Measurements from ENCODE around the gene MYO5A. TPM values are rescaled to one million over a fixed set of nuclear protein-coding genes. Genes with fewer than 3 reads are reported as not detected.
"Not testable (repeated sequence)": the region's sequence is repeated elsewhere in the genome, so short reads cannot be mapped to it uniquely, and the experiment has no call there.

Gene MYO5A
- total RNA-seq, 1 experiment from 2014 or later, result 9.9 TPM

DNA sequence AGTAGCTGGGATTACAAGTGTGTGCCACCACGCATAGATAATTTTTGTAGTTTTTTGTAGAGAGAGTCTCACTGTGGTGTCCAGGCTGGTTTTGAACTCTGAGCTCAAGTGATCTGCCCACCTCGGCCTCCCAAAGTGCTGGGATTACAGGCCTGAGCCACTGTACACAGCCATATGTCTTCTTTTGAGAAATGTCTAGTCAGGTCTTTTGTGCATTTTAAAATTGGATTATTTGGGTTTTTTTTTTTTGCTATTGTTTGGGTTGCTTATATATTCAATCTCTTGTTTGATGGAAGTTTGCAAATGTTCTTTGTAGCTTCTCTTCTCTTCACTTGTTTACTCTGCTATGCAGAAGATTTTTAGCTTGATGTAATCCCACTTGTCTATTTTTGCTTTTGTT lies 46.4 kb upstream of the MYO5A start:
- Mint-ChIP-seq H3K27ac (ENCODE audit: unreplicated experiment) (no peak overlapping the region), H3K27me3 (ENCODE audit: insufficient read depth, unreplicated experiment) (no peaks in the 10 kb centered on the region), H3K36me3 (ENCODE audit: insufficient read depth, unreplicated experiment) (no peaks in the 10 kb centered on the region), H3K9me3 (ENCODE audit: unreplicated experiment) (peaks cover 10% of the 10 kb centered on the region), H3K4me3 (ENCODE audit: unreplicated experiment) (no peak overlapping the region), H3K4me1 (ENCODE audit: low read depth, unreplicated experiment) (no peaks in the 10 kb centered on the region)
- Histone ChIP-seq H3K36me3 (ENCODE audit: control insufficient read depth, insufficient read depth, low read length) (no peaks in the 10 kb centered on the region), H3K27me3 (replicated peaks; ENCODE audit: control insufficient read depth, insufficient read depth, low read length) (no peaks in the 10 kb centered on the region), H3K4me3 (ENCODE audit: low read depth, low read length) (no peak overlapping the region), H3K4me1 (no peaks in the 10 kb centered on the region), H3K9me3 (no peaks in the 10 kb centered on the region)
- DNase-seq, result no peak
- POLR2A ChIA-PET, result no interaction called here
- CTCF ChIA-PET, result no interaction called here
- BruUV-seq (replicated peaks), result no TSS peak
- TF ChIP-seq, protein P1, sequence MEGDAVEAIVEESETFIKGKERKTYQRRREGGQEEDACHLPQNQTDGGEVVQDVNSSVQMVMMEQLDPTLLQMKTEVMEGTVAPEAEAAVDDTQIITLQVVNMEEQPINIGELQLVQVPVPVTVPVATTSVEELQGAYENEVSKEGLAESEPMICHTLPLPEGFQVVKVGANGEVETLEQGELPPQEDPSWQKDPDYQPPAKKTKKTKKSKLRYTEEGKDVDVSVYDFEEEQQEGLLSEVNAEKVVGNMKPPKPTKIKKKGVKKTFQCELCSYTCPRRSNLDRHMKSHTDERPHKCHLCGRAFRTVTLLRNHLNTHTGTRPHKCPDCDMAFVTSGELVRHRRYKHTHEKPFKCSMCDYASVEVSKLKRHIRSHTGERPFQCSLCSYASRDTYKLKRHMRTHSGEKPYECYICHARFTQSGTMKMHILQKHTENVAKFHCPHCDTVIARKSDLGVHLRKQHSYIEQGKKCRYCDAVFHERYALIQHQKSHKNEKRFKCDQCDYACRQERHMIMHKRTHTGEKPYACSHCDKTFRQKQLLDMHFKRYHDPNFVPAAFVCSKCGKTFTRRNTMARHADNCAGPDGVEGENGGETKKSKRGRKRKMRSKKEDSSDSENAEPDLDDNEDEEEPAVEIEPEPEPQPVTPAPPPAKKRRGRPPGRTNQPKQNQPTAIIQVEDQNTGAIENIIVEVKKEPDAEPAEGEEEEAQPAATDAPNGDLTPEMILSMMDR (IDR thresholded peaks at IDR 0.05; ENCODE audit: insufficient read depth in 1 of 2, low read depth in 1 of 2, low read length in 1 of 2, severe bottlenecking in 1 of 2, unreplicated experiment in 1 of 2), result no peak
- intact Hi-C loops (cut with micrococcal nuclease; ENCODE audit: unreplicated experiment), result no loop called here

DNA sequence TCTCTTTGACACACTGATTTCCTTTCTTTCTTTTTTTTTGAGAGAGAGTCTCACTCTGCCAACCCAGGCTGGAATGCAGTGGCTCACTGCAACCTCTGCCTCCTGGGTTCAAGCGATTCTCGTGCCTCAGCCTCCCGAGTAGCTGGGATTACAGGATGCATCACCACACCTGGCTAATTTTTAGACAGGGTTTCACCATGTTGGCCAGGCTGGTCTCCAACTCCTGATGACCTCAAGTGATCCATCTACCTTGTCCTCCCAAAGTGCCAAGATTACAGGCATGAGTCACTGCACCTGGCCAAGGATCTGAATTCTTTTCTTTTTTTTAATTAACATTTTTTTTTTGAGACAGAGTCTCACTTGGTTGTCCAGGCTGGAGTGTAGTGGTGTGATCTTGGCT lies 45.9 kb upstream of the MYO5A start:
- BruUV-seq (replicated peaks); POLR2A ChIA-PET; H3K4me1 ChIP-seq; H3K27ac Mint-ChIP-seq (ENCODE audit: unreplicated experiment); H3K36me3 ChIP-seq (ENCODE audit: control insufficient read depth, insufficient read depth, low read length); H3K9me3 ChIP-seq; intact Hi-C loops (cut with micrococcal nuclease; ENCODE audit: unreplicated experiment); H3K4me1 Mint-ChIP-seq (ENCODE audit: low read depth, unreplicated experiment); DNase-seq; H3K4me3 Mint-ChIP-seq (ENCODE audit: unreplicated experiment); H3K4me3 ChIP-seq (ENCODE audit: low read depth, low read length); CTCF ChIA-PET; H3K36me3 Mint-ChIP-seq (ENCODE audit: insufficient read depth, unreplicated experiment); H3K27me3 Mint-ChIP-seq (ENCODE audit: insufficient read depth, unreplicated experiment); H3K27me3 ChIP-seq (replicated peaks; ENCODE audit: control insufficient read depth, insufficient read depth, low read length): not testable (repeated sequence)
- H3K9me3 Mint-ChIP-seq (ENCODE audit: unreplicated experiment), result peaks cover 10% of the 10 kb centered on the region

DNA sequence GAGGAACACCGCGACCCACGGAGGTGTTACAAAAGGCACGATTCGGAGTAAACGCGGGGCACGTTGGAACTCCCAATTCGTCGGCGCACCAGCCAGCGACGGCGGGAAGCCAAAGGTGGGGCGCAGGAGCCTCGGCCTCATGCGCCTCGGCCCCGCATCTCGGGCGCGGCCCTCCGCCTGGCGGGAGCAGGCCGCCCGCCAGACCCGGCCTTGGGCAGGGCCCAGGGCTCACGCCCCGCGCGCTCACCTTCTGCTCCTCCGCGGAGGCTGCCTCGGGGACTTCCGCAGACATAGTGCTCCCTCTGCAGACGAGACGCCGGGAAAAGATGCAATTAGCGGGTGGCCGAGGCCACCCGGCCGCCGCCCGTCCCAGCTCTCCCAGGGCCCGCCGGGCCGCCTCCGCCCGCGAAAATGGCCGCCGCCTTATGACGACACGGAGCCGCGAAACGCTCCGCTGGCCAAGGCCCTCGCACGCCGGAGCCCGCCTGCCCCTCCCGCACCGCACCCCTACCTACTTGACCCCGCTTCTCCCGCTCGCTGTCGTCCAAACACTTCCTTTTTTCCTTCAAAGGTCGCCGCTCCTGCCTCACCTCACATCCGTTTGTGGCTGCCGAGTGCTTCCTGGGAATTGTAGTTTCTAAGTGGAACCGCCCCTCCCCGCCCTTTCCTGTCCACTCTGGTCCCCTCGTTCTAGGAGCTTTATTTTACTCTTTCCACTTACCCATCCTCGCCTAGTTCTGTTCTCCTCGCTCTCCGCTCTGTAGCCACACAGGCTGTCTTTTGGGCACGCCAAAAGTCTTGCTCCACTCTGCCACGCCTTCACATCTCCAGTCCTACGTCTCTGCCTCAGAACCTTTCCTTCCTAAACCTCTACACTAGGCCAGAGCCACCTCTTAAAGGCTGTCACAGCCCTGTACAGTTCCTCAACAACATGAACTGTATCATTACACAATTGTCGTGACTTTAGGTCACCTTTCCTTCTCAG lies 40.2 kb upstream of the MYO5A start, which contains the start of gene ARPP19:
ARPP19 (minus strand) TSS at position 430 of the 985 bp plus-strand sequence; CDS start at position 292, 138 bp downstream.
- POLR2A ChIA-PET, result no interaction called here
- intact Hi-C loops (cut with micrococcal nuclease; ENCODE audit: unreplicated experiment), result loop anchor here (1.0 to 5.0 kb wide), 5 partner anchors 40 to 312 kb away; no protein-coding TSS in a partner anchor

More for the DNA sequence above, 40.2 kb upstream of the MYO5A start, which contains the start of gene ARPP19:
- H3K4me1 Mint-ChIP-seq (ENCODE audit: low read depth, unreplicated experiment), result peaks cover 7% of the 10 kb centered on the region
- no peaks in the 10 kb centered on the region; the same call in 1 of the 2 replicates for H3K4me1 ChIP-seq
- no peaks in the 10 kb centered on the region for H3K36me3 ChIP-seq (ENCODE audit: control insufficient read depth, insufficient read depth, low read length)
- CTCF ChIA-PET, result interaction anchor here (0.6 kb wide), 2 partner anchors 111 to 151 kb away, joined by 3 to 7 read pairs; partner anchors contain the start of gene ATOSA
- TSS peak; percentile 24 for BruUV-seq (replicated peaks)
- peak within 1 kb of the TSS; percentile 56 for H3K4me3 ChIP-seq (ENCODE audit: low read depth, low read length)
- no peaks in the 10 kb centered on the region for H3K27me3 Mint-ChIP-seq (ENCODE audit: insufficient read depth, unreplicated experiment)
- peak; percentile 95 to 96 for DNase-seq
- no peaks in the 10 kb centered on the region for H3K27me3 ChIP-seq (replicated peaks; ENCODE audit: control insufficient read depth, insufficient read depth, low read length)
- H3K4me3 Mint-ChIP-seq (ENCODE audit: unreplicated experiment), result peak within 1 kb of the TSS; percentile 77
- TF ChIP-seq, protein P1 (IDR thresholded peaks at IDR 0.05; ENCODE audit: insufficient read depth in 1 of 2, low read depth in 1 of 2, low read length in 1 of 2, severe bottlenecking in 1 of 2, unreplicated experiment in 1 of 2), result no peak
- peak within 1 kb of the TSS; percentile 85 for H3K27ac Mint-ChIP-seq (ENCODE audit: unreplicated experiment)
- H3K36me3 Mint-ChIP-seq (ENCODE audit: insufficient read depth, unreplicated experiment), result peaks cover 8% of the 10 kb centered on the region
- peaks cover 2% of the 10 kb centered on the region for H3K9me3 Mint-ChIP-seq (ENCODE audit: unreplicated experiment)
- H3K9me3 ChIP-seq, result no peaks in the 10 kb centered on the region
